IMR-90 (cell line): ENCODE measurements around the gene WDR76. TPM values are rescaled to one million over a fixed set of nuclear protein-coding genes. Genes with fewer than 3 reads are reported as not detected.
A peak's percentile ranks its signal among the peaks of the same experiment; 100 is the strongest.

Experiments used
- ATAC-seq: fragments of 200-7000 bp; cut with Tn5 transposase; 2 replicates; pipeline ENCODE4 v1.9.1; 2020; ENCODE audit warnings: low read depth, mild to moderate bottlenecking, moderate library complexity
- BruUV-seq: library from RNA; stranded (reverse); fragments of 400-500 nt; replicated peaks from 2 replicates; lab custom pipeline; 2021; lab: Mats Ljungman, UMichigan
- CTCF ChIA-PET: fragments of 300-600 bp; formaldehyde crosslinking; extraction: SDS; loops from one replicate; lab custom pipeline; 2021; ENCODE audit warnings: antibody characterized with exemption; lab: Yijun Ruan, JAX
- POLR2A ChIA-PET: fragments of 300-600 bp; sonication (Branson Sonifier 250); formaldehyde crosslinking; loops from one replicate; lab custom pipeline; 2022; ENCODE audit warnings: antibody characterized with exemption; ENCODE audit not compliant: unreplicated experiment; lab: Charles Lee
- DNase-seq: peaks from one replicate; pipeline ENCODE4 v3.0.0; 2013
- H2AFZ ChIP-seq: replicated peaks from 2 replicates; pipeline ENCODE3; 2013; ENCODE audit warnings: low read length, mild to moderate bottlenecking; ENCODE audit not compliant: poor library complexity
- H2AK5ac ChIP-seq: 2 replicates; pipeline ENCODE4 v1.6.1; 2013; ENCODE audit warnings: low read depth, low read length, inconsistent platforms
- H2AK9ac ChIP-seq: replicated peaks from 2 replicates; pipeline ENCODE3; 2013; ENCODE audit warnings: mild to moderate bottlenecking, low read depth, low read length, moderate library complexity; ENCODE audit not compliant: poor library complexity
- H2BK120ac ChIP-seq: 2 replicates; pipeline ENCODE4 v1.6.1; 2013; ENCODE audit warnings: low read depth, low read length, inconsistent platforms
- H2BK15ac ChIP-seq: 3 replicates; pipeline ENCODE4 v1.6.1; 2013; ENCODE audit warnings: low read depth, low read length, inconsistent platforms
- H2BK20ac ChIP-seq: 2 replicates; pipeline ENCODE4 v1.6.1; 2013; ENCODE audit warnings: low read depth, mild to moderate bottlenecking, inconsistent platforms, low read length, moderate library complexity
- H2BK5ac ChIP-seq: 2 replicates; pipeline ENCODE4 v1.6.1; 2013; ENCODE audit warnings: mild to moderate bottlenecking, low read depth, low read length, inconsistent platforms; ENCODE audit not compliant: poor library complexity, severe bottlenecking
- H3K14ac ChIP-seq: replicated peaks from 2 replicates; pipeline ENCODE4 v1.6.1; 2013; ENCODE audit warnings: low read depth, low read length, inconsistent platforms
- H3K18ac ChIP-seq: 2 replicates; pipeline ENCODE4 v1.6.1; 2013; ENCODE audit warnings: low read depth, low read length, control low read depth
- H3K23ac ChIP-seq: 2 replicates; pipeline ENCODE4 v1.6.1; 2013; ENCODE audit warnings: low read depth, low read length, inconsistent platforms
- H3K27ac ChIP-seq: 2 replicates; pipeline ENCODE4 v1.5.1; 2013; ENCODE audit warnings: mild to moderate bottlenecking, control low read depth, low read length; ENCODE audit not compliant: insufficient read depth
- H3K27me3 ChIP-seq: 2 replicates; pipeline ENCODE4 v1.6.1; 2013; ENCODE audit warnings: low read length; ENCODE audit not compliant: control insufficient read depth, insufficient read depth
- H3K36me3 ChIP-seq: 2 replicates; pipeline ENCODE4 v1.6.1; 2013; ENCODE audit warnings: low read length, mixed read lengths; ENCODE audit not compliant: control insufficient read depth, insufficient read depth
- H3K4ac ChIP-seq: 2 replicates; pipeline ENCODE4 v1.6.1; 2013; ENCODE audit warnings: low read depth, low read length, inconsistent platforms
- H3K4me1 ChIP-seq: 2 replicates; pipeline ENCODE4 v1.6.1; 2013; ENCODE audit warnings: low read length, mixed read lengths; ENCODE audit not compliant: control insufficient read depth, insufficient read depth
- H3K4me2 ChIP-seq: 2 replicates; pipeline ENCODE4 v1.6.1; 2013; ENCODE audit warnings: low read depth, mild to moderate bottlenecking, control low read depth, low read length, moderate library complexity
- H3K4me3 ChIP-seq: 2 replicates; pipeline ENCODE4 v1.5.1; 2013; ENCODE audit warnings: low read depth, mild to moderate bottlenecking, control low read depth, low read length, moderate library complexity; ENCODE audit not compliant: insufficient read depth
- H3K56ac ChIP-seq: 2 replicates; pipeline ENCODE4 v1.6.1; 2013; ENCODE audit warnings: low read length, inconsistent platforms; ENCODE audit not compliant: insufficient read depth; ENCODE audit errors: extremely low read depth
- H3K79me1 ChIP-seq, 2 experiments: 2 replicates each; pipeline ENCODE4 v1.6.1; 2013; ENCODE audit warnings: low read length in 2 of 2, inconsistent platforms in 1 of 2, low read depth in 1 of 2
- H3K9ac ChIP-seq: 2 replicates; pipeline ENCODE4 v1.6.1; 2013; ENCODE audit warnings: low read depth, low read length, control low read depth
- H3K9me1 ChIP-seq: 2 replicates; pipeline ENCODE4 v1.6.1; 2013; ENCODE audit warnings: low read length, inconsistent platforms; ENCODE audit not compliant: insufficient read depth
- H3K9me3 ChIP-seq: 2 replicates; pipeline ENCODE4 v1.6.1; 2013; ENCODE audit warnings: low read length; ENCODE audit not compliant: control insufficient read depth, insufficient read depth
- H4K20me1 ChIP-seq: 2 replicates; pipeline ENCODE4 v1.6.1; 2013; ENCODE audit warnings: low read length, inconsistent platforms; ENCODE audit not compliant: insufficient read depth
- H4K5ac ChIP-seq: 2 replicates; pipeline ENCODE4 v1.6.1; 2013; ENCODE audit warnings: mild to moderate bottlenecking, low read depth, low read length, control low read depth
- H4K8ac ChIP-seq, 2 experiments: 2 replicates each; pipeline ENCODE4 v1.6.1; 2013; ENCODE audit warnings: low read depth in 2 of 2, low read length in 2 of 2, control low read depth in 1 of 2, inconsistent platforms in 1 of 2
- H4K91ac ChIP-seq: 2 replicates; pipeline ENCODE4 v1.6.1; 2013; ENCODE audit warnings: low read depth, low read length, inconsistent platforms; ENCODE audit not compliant: insufficient read depth
- CHD1 ChIP-seq: IDR thresholded peaks from 2 replicates; pipeline ENCODE4 v1.6.1; 2012; ENCODE audit warnings: low read depth, low read length, improper control_type of control experiment
- CTCF ChIP-seq: conservative IDR thresholded peaks from 2 replicates; pipeline ENCODE4 v1.5.1; 2012; ENCODE audit warnings: mild to moderate bottlenecking, low read depth, low read length, improper control_type of control experiment
- NFE2L2 ChIP-seq: fragments of 150-350 bp; IDR thresholded peaks from 2 replicates; pipeline ENCODE4 v1.6.1; 2016; ENCODE audit warnings: low read depth, mild to moderate bottlenecking, low read length
- WGBS, 2 experiments: methylation state at CpG; one replicate each; pipeline versions ENCODE4 v1.1.5 to v1.1.7; 2013; ENCODE audit warnings: missing lambda C conversion rate in 2 of 2; ENCODE audit not compliant: insufficient read length in 1 of 2; ENCODE audit errors: extremely low coverage in 2 of 2; 5-methylcytosine and 5-hydroxymethylcytosine counted together
- dilution Hi-C: fragments of 300-500 bp; cut with HindIII; formaldehyde crosslinking; loops from one replicate; pipeline ENCODE4 v1.14.3; 2018; ENCODE audit warnings: low sequenced_read_pairs; ENCODE audit not compliant: unreplicated experiment
- in situ Hi-C: fragments of 300-500 bp; cut with MboI; formaldehyde crosslinking; loops from 3 replicates; pipeline ENCODE4 v1.14.3; 2019; ENCODE audit warnings: low sequenced_read_pairs, inconsistent platforms, mixed read lengths
- intact Hi-C: fragments of 100-400 bp; cut with micrococcal nuclease; formaldehyde crosslinking; loops from 2 replicates; pipeline ENCODE4 v1.10.0; 2022
- polyA plus RNA-seq, 3 experiments: library from polyadenylated mRNA; depleted of rRNA; stranded (reverse); fragments of >200 nt; gene quantifications; 2 replicates each; pipeline ENCODE4 v1.2.3, GENCODE V29; 2012; ENCODE audit warnings: low replicate concordance in 1 of 3
- total RNA-seq: library from RNA; depleted of rRNA; stranded (reverse); fragments of >200 nt; gene quantifications from 2 replicates; pipeline ENCODE4 v1.2.3, GENCODE V29; 2012

Gene WDR76
- total and polyA plus RNA-seq, 2 of the 4 experiments (the other 2 are of a cell fraction): 4.8 to 25.8 TPM

- no peak overlapping the region for H3K4me2 ChIP-seq
- no peak overlapping the region for H3K4me3 ChIP-seq
- ChIA-PET POLR2A (interaction anchor here (0.6 kb wide), 1 partner anchor 172 kb away, joined by 3 read pairs; no protein-coding TSS in a partner anchor), CTCF (no interaction called here)
- H4K91ac ChIP-seq: no peak overlapping the region
- no peaks in the 10 kb centered on the region for H3K27me3 ChIP-seq
- H3K9me1 ChIP-seq: peaks cover 9% of the 10 kb centered on the region; the same call in 1 of the 2 replicates
- no peak overlapping the region for H2AK5ac ChIP-seq
- H2BK120ac ChIP-seq: peak overlapping the region; percentile 76
- ATAC-seq: no peak
- peak overlapping the region; percentile 35; the same call in 1 of the 2 replicates for H4K5ac ChIP-seq
- H3K18ac ChIP-seq: no peak overlapping the region
- intact Hi-C loops: loop anchor here (5.0 kb wide), 2 partner anchors 387 to 602 kb away; partner anchors contain the start of gene GOLM2
- no peak overlapping the region for H3K9ac ChIP-seq
- peak overlapping the region; percentile 52; the same call in 1 of the 2 replicates for H2BK20ac ChIP-seq
- peak overlapping the region; percentile 33 for H2AK9ac ChIP-seq
- no peak overlapping the region for H2AFZ ChIP-seq
- TF ChIP-seq CTCF (no peak), CHD1 (no peak), NFE2L2 (peak; percentile 76)
- peak overlapping the region in 1 of 2 experiments; percentile 55; a peak in 1 of 4 replicates for H4K8ac ChIP-seq
- H2BK15ac ChIP-seq: no peak overlapping the region; the same call in 2 of the 3 replicates
- H3K36me3 ChIP-seq: no peaks in the 10 kb centered on the region
- no peaks in the 10 kb centered on the region for H3K9me3 ChIP-seq
- dilution Hi-C loops: loop anchor here (10.0 kb wide), 1 partner anchor 315 kb away; no protein-coding TSS in a partner anchor
- BruUV-seq: no TSS peak
- H3K14ac ChIP-seq: peak overlapping the region; percentile 70; the same call in 1 of the 2 replicates
- peak overlapping the region; percentile 52; the same call in 1 of the 2 replicates for H3K4ac ChIP-seq
- H4K20me1 ChIP-seq: no peaks in the 10 kb centered on the region
- in situ Hi-C loops: loop anchor here (5.0 to 25.0 kb wide), 2 partner anchors 162 to 317 kb away; no protein-coding TSS in a partner anchor
- WGBS, 2 experiments: no CpG with 5 or more reads among the region's 5 CpGs
- DNase-seq: no peak
- no peak overlapping the region for H3K27ac ChIP-seq
- no peaks in the 10 kb centered on the region for H3K79me1 ChIP-seq
- peaks cover 5% of the 10 kb centered on the region; the same call in 1 of the 2 replicates for H3K4me1 ChIP-seq
- H2BK5ac ChIP-seq: no peak overlapping the region
- no peak overlapping the region for H3K56ac ChIP-seq
- H3K23ac ChIP-seq: 0 out of 2 replicates have a peak overlapping the region, but pooled peaks have one; percentile 42
These were observed 73.1 kb downstream of the WDR76 start for GRCh38 chr15:43899928-43900327.
